SU-DHL-6 (cell line): ENCODE data around the gene CMTM8.

Source experiments
- H2AFZ ChIP-seq: fragments of 200-600 bp; sonication (generic); 2 replicates; pipeline ENCODE4 v1.6.1; 2014; ENCODE audit warnings: low read depth, mild to moderate bottlenecking, moderate library complexity, mixed read lengths, antibody characterized with exemption, low read length; ENCODE audit not compliant: severe bottlenecking
- H3F3A ChIP-seq: fragments of 200-600 bp; shearing (Covaris generic); 2 replicates; pipeline ENCODE4 v1.6.0; 2016; ENCODE audit warnings: antibody characterized with exemption, mild to moderate bottlenecking; ENCODE audit not compliant: insufficient read depth
- H3K27ac ChIP-seq: fragments of 200-600 bp; sonication (generic); 2 replicates; pipeline ENCODE4 v1.5.1; 2016; ENCODE audit warnings: low read depth, mild to moderate bottlenecking, low read length, moderate library complexity, mixed read lengths
- H3K27me3 ChIP-seq: fragments of 200-600 bp; sonication (generic), shearing (Covaris generic); 2 replicates; pipeline ENCODE4 v1.6.0; 2014; ENCODE audit warnings: mild to moderate bottlenecking, low read length
- H3K36me3 ChIP-seq: fragments of 200-600 bp; sonication (generic); 2 replicates; pipeline ENCODE4 v1.6.1; 2014; ENCODE audit warnings: mild to moderate bottlenecking, low read length, mixed read lengths
- H3K4me2 ChIP-seq: fragments of 300-600, 200-600 bp; shearing (Covaris generic), sonication (generic); 2 replicates; pipeline ENCODE4 v1.6.0; 2014; ENCODE audit warnings: low read length, low read depth, mild to moderate bottlenecking; ENCODE audit not compliant: poor library complexity, severe bottlenecking
- H3K4me3 ChIP-seq: fragments of 200-600 bp; sonication (generic); 2 replicates; pipeline ENCODE4 v1.5.1; 2014; ENCODE audit warnings: antibody characterized with exemption, low read length, mild to moderate bottlenecking, mixed read lengths; ENCODE audit not compliant: insufficient read depth, poor library complexity, severe bottlenecking
- H3K79me2 ChIP-seq: fragments of 200-600 bp; sonication (generic); 2 replicates; pipeline ENCODE4 v1.6.1; 2014; ENCODE audit warnings: mild to moderate bottlenecking, low read length, moderate library complexity; ENCODE audit not compliant: insufficient read depth
- H3K9ac ChIP-seq: fragments of 200-600 bp; sonication (generic); 2 replicates; pipeline ENCODE4 v1.7.0; 2014; ENCODE audit warnings: mild to moderate bottlenecking, low read length
- H3K9me2 ChIP-seq: fragments of 200-600 bp; sonication (generic); replicated peaks from 2 replicates; pipeline ENCODE4 v1.6.1; 2014; ENCODE audit warnings: low read length; ENCODE audit not compliant: insufficient read depth
- H3K9me3 ChIP-seq: fragments of 200-600 bp; sonication (generic); 2 replicates; pipeline ENCODE4 v1.6.1; 2014; ENCODE audit warnings: low read length, mixed read lengths; ENCODE audit not compliant: insufficient read depth
- H4K20me1 ChIP-seq: fragments of 200-600 bp; sonication (generic); 2 replicates; pipeline ENCODE4 v1.6.1; 2014; ENCODE audit warnings: low read depth, mild to moderate bottlenecking, antibody characterized with exemption, low read length, moderate library complexity, mixed read lengths
- CTCF ChIP-seq: fragments of 200-600 bp; sonication (generic); IDR thresholded peaks from one replicate; pipeline ENCODE4 v1.5.1; 2017; ENCODE audit warnings: antibody characterized with exemption, mild to moderate bottlenecking, low read length, moderate library complexity; ENCODE audit not compliant: insufficient read depth, poor library complexity, severe bottlenecking
- EZH2phosphoT487 ChIP-seq: fragments of 200-600 bp; sonication (generic), shearing (Covaris generic); conservative IDR thresholded peaks from 2 replicates; pipeline ENCODE4 v1.6.1; 2018; ENCODE audit warnings: mild to moderate bottlenecking, antibody characterized with exemption, low read length, moderate library complexity, mixed read lengths

CMTM8 gene

GRCh38 chr3:32249184-32249782, 10.8 kb downstream of the CMTM8 start:
- no peaks in the 10 kb centered on the region for H3K27me3 ChIP-seq
- TF ChIP-seq EZH2phosphoT487 (no peak), CTCF (no peak)
- H3K79me2 ChIP-seq, result no peaks in the 10 kb centered on the region
- H4K20me1 ChIP-seq, result no peaks in the 10 kb centered on the region
- H3K4me3 ChIP-seq, result no peak overlapping the region
- no peak overlapping the region for H3K27ac ChIP-seq
- H3K9me3 ChIP-seq, result no peaks in the 10 kb centered on the region
- 0 out of 2 replicates have a peak, but pooled peaks cover 2% of the 10 kb centered on the region for H3K36me3 ChIP-seq
- H3K9ac ChIP-seq, result no peak overlapping the region
- H3K9me2 ChIP-seq, result no peaks in the 10 kb centered on the region
- H3K4me2 ChIP-seq, result no peak overlapping the region
- no peak overlapping the region for H2AFZ ChIP-seq
- no peaks in the 10 kb centered on the region for H3F3A ChIP-seq

- Histone ChIP-seq H3F3A (no peaks in the 10 kb centered on the region), H3K27me3 (no peaks in the 10 kb centered on the region), H3K79me2 (no peaks in the 10 kb centered on the region), H3K9me2 (no peaks in the 10 kb centered on the region), H3K4me3 (no peak overlapping the region), H3K36me3 (0 out of 2 replicates have a peak, but pooled peaks cover 3% of the 10 kb centered on the region), H3K9me3 (no peaks in the 10 kb centered on the region), H4K20me1 (no peaks in the 10 kb centered on the region), H3K27ac (no peak overlapping the region), H2AFZ (no peak overlapping the region), H3K4me2 (no peak overlapping the region), H3K9ac (no peak overlapping the region)
- TF ChIP-seq CTCF (no peak), EZH2phosphoT487 (no peak)
These were observed 15.8 kb downstream of the CMTM8 start for GRCh38 chr3:32254268-32254667.

GRCh38 chr3:32255345-32255744, 16.9 kb downstream of the CMTM8 start:
- TF ChIP-seq CTCF, result no peak
- TF ChIP-seq EZH2phosphoT487, result no peak
- H3K27ac ChIP-seq, result no peak overlapping the region
- no peaks in the 10 kb centered on the region for H4K20me1 ChIP-seq
- H3K9me3 ChIP-seq, result no peaks in the 10 kb centered on the region
- 0 out of 2 replicates have a peak, but pooled peaks cover 3% of the 10 kb centered on the region for H3K36me3 ChIP-seq
- no peaks in the 10 kb centered on the region for H3F3A ChIP-seq
- no peaks in the 10 kb centered on the region for H3K9me2 ChIP-seq
- H2AFZ ChIP-seq, result no peak overlapping the region
- H3K4me3 ChIP-seq, result no peak overlapping the region
- no peak overlapping the region for H3K9ac ChIP-seq
- H3K27me3 ChIP-seq, result no peaks in the 10 kb centered on the region
- H3K4me2 ChIP-seq, result no peak overlapping the region
- no peaks in the 10 kb centered on the region for H3K79me2 ChIP-seq
